HepG2 (cell line): ENCODE results near the gene CDHR5. TPM values are rescaled to one million over a fixed set of nuclear protein-coding genes. Genes with fewer than 3 reads are reported as not detected.
A peak's percentile ranks its signal among the peaks of the same experiment; 100 is the strongest.

Experiments used
- CBX5 ChIP-seq: sonication (generic); formaldehyde crosslinking; IDR thresholded peaks from 2 replicates; pipeline ENCODE4 v1.4.0; 2020; ENCODE audit warnings: missing genetic modification reagents, borderline replicate concordance
- HNRNPK ChIP-seq: fragments of 200-400 bp; formaldehyde crosslinking; IDR thresholded peaks from 2 replicates; pipeline ENCODE4 v1.6.1; 2018; ENCODE audit warnings: low read length, low read depth, moderate library complexity, mild to moderate bottlenecking; ENCODE audit not compliant: poor library complexity, severe bottlenecking
- IKZF4 ChIP-seq: sonication (generic); formaldehyde crosslinking; IDR thresholded peaks from 2 replicates; pipeline ENCODE4 v1.5.1; 2020; ENCODE audit warnings: borderline replicate concordance, mild to moderate bottlenecking, low read depth, missing genetic modification reagents; ENCODE audit errors: not compliant biosample characterization
- KAT8 ChIP-seq: IDR thresholded peaks from 2 replicates; pipeline ENCODE4 v1.6.1; 2016; ENCODE audit warnings: missing genetic modification reagents, missing compliant biosample characterization
- KDM1A ChIP-seq: IDR thresholded peaks from 2 replicates; pipeline ENCODE4 v1.6.1; 2016; ENCODE audit warnings: missing compliant biosample characterization
- KLF15 ChIP-seq: sonication (generic); formaldehyde crosslinking; IDR thresholded peaks from 2 replicates; pipeline ENCODE4 v1.8.1; 2023; ENCODE audit warnings: borderline replicate concordance, mild to moderate bottlenecking, inconsistent platforms, missing genetic modification reagents, mixed read lengths
- SALL1 ChIP-seq: sonication (generic); formaldehyde crosslinking; IDR thresholded peaks from 2 replicates; pipeline ENCODE4 v1.8.0; 2022; ENCODE audit warnings: mild to moderate bottlenecking, missing genetic modification reagents
- SP2 ChIP-seq: sonication (generic); formaldehyde crosslinking; IDR thresholded peaks from 2 replicates; pipeline ENCODE4 v1.5.1; 2020; ENCODE audit warnings: mild to moderate bottlenecking, missing genetic modification reagents
- YEATS4 ChIP-seq: sonication (generic); formaldehyde crosslinking; IDR thresholded peaks from 2 replicates; pipeline ENCODE4 v1.4.0; 2020; ENCODE audit warnings: missing genetic modification reagents, borderline replicate concordance
- ZIK1 ChIP-seq: sonication (generic); formaldehyde crosslinking; IDR thresholded peaks from 2 replicates; pipeline ENCODE4 v1.5.0; 2020; ENCODE audit warnings: mild to moderate bottlenecking, low read depth, missing genetic modification reagents, borderline replicate concordance
- ZNF430 ChIP-seq: sonication (generic); formaldehyde crosslinking; IDR thresholded peaks from 2 replicates; pipeline ENCODE4 v1.9.0; 2021; ENCODE audit warnings: mild to moderate bottlenecking, missing genetic modification reagents
- ZNF577 ChIP-seq: sonication (generic); formaldehyde crosslinking; IDR thresholded peaks from 2 replicates; pipeline ENCODE4 v1.4.0; 2020; ENCODE audit warnings: mild to moderate bottlenecking, low read depth, missing genetic modification reagents, borderline replicate concordance
- polyA plus RNA-seq, 8 experiments: library from polyadenylated mRNA; depleted of rRNA in 3 of 8; stranded (reverse) in 7 of 8; unstranded in 1 of 8; fragments of >200 nt; fragmentation: Illumina TruSeq in 4 of 8; extraction: Trizol in 4 of 8; gene quantifications; 2 replicates each; pipeline versions ENCODE4 v1.2.1 to v1.2.3, GENCODE V29; 2011 to 2016; ENCODE audit warnings: low read depth in 4 of 8, missing spikeins in 1 of 8, mixed read lengths in 1 of 8; ENCODE audit not compliant: insufficient read depth in 1 of 8
- total RNA-seq, 5 experiments: library from RNA; depleted of rRNA; stranded (reverse); fragments of >200 nt; fragmentation: Illumina TruSeq; extraction: Trizol; gene quantifications; 2 replicates each; pipeline ENCODE4 v1.2.3, GENCODE V29; 2016; ENCODE audit warnings: low read depth in 1 of 5
- TF ChIP-seq, protein P1 (sequence below): sonication (generic); formaldehyde crosslinking; IDR thresholded peaks from 2 replicates; pipeline ENCODE4 v1.4.0; 2020; ENCODE audit warnings: low read depth, missing genetic modification reagents
- TF ChIP-seq, protein P2 (sequence below): sonication (generic); formaldehyde crosslinking; conservative IDR thresholded peaks from 2 replicates; pipeline ENCODE4 v1.4.0; 2020; ENCODE audit warnings: missing genetic modification reagents
- TF ChIP-seq, protein P3 (sequence below): sonication (generic); formaldehyde crosslinking; IDR thresholded peaks from 2 replicates; pipeline ENCODE4 v1.4.0; 2020; ENCODE audit warnings: missing genetic modification reagents, borderline replicate concordance
- TF ChIP-seq, protein P4 (sequence below): sonication (generic); formaldehyde crosslinking; IDR thresholded peaks from 2 replicates; pipeline ENCODE4 v1.9.0; 2021; ENCODE audit warnings: missing genetic modification reagents, borderline replicate concordance

The CDHR5 gene
- total and polyA plus RNA-seq, 2 of the 13 experiments (the other 11 are each of a cell fraction or from before 2014, with no cell fraction given) = 0.46 to 0.71 TPM

DNA sequence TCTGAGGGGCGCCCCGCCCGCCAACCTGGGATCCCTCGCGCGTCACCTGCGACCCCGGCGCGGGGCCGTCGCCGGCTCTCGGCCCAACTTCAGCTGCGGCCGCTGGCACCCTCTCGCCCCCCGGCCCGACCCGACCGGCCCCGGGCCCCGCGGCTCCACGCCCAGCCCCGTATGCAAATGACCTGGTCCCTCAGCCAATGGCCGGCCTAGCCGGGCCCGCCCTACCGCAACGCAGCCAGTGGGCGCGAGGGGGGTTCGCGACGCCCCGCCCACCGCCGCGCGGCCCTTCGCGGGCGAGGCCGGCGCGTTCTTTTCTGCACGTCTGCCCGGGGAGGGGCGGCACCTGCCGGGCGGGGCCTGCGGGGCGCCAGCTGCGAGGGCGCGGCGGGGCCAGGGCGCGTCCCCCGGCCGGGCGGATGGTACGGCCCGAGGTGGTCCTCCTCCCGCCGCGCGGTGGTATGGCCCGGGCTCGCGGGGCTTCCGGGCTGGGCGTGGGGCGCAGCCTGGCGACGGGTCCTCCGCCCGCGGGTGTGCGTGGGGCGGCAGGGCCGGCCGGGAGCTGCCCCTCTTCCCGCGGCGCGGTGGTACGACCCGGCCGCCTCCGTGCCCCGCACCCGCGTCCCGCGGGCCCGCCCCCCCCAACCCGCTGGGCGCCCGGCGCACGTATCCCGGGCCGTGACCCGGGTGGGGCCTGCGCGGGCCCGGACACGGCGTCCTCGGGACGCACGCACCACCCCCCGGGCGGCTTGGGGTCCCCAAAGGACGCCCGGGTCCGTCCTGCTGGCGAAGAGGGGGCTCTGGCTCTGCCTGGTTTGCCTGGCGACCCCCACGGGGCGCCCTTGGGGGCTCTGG lies 56.2 kb downstream of the CDHR5 start (continued):
- TF ChIP-seq, protein P1, sequence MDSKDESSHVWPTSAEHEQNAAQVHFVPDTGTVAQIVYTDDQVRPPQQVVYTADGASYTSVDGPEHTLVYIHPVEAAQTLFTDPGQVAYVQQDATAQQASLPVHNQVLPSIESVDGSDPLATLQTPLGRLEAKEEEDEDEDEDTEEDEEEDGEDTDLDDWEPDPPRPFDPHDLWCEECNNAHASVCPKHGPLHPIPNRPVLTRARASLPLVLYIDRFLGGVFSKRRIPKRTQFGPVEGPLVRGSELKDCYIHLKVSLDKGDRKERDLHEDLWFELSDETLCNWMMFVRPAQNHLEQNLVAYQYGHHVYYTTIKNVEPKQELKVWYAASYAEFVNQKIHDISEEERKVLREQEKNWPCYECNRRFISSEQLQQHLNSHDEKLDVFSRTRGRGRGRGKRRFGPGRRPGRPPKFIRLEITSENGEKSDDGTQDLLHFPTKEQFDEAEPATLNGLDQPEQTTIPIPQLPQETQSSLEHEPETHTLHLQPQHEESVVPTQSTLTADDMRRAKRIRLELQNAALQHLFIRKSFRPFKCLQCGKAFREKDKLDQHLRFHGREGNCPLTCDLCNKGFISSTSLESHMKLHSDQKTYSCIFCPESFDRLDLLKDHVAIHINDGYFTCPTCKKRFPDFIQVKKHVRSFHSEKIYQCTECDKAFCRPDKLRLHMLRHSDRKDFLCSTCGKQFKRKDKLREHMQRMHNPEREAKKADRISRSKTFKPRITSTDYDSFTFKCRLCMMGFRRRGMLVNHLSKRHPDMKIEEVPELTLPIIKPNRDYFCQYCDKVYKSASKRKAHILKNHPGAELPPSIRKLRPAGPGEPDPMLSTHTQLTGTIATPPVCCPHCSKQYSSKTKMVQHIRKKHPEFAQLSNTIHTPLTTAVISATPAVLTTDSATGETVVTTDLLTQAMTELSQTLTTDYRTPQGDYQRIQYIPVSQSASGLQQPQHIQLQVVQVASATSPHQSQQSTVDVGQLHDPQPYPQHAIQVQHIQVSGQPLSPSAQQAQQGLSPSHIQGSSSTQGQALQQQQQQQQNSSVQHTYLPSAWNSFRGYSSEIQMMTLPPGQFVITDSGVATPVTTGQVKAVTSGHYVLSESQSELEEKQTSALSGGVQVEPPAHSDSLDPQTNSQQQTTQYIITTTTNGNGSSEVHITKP (CRISPR knock-in tag) = peak; percentile 97
- TF ChIP-seq, protein P2, sequence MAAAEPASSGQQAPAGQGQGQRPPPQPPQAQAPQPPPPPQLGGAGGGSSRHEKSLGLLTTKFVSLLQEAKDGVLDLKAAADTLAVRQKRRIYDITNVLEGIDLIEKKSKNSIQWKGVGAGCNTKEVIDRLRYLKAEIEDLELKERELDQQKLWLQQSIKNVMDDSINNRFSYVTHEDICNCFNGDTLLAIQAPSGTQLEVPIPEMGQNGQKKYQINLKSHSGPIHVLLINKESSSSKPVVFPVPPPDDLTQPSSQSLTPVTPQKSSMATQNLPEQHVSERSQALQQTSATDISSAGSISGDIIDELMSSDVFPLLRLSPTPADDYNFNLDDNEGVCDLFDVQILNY (CRISPR knock-in tag) = 0 out of 2 replicates have a peak, but pooled peaks have one; percentile 7
- no peak for TF ChIP-seq KLF15 (CRISPR knock-in tag)
- peak; percentile 82 for TF ChIP-seq YEATS4 (CRISPR knock-in tag)
- TF ChIP-seq KAT8 (CRISPR knock-in tag) = no peak
- TF ChIP-seq ZNF577 (CRISPR knock-in tag) = no peak
- no peak for TF ChIP-seq KDM1A (CRISPR knock-in tag)
- TF ChIP-seq, protein P3, sequence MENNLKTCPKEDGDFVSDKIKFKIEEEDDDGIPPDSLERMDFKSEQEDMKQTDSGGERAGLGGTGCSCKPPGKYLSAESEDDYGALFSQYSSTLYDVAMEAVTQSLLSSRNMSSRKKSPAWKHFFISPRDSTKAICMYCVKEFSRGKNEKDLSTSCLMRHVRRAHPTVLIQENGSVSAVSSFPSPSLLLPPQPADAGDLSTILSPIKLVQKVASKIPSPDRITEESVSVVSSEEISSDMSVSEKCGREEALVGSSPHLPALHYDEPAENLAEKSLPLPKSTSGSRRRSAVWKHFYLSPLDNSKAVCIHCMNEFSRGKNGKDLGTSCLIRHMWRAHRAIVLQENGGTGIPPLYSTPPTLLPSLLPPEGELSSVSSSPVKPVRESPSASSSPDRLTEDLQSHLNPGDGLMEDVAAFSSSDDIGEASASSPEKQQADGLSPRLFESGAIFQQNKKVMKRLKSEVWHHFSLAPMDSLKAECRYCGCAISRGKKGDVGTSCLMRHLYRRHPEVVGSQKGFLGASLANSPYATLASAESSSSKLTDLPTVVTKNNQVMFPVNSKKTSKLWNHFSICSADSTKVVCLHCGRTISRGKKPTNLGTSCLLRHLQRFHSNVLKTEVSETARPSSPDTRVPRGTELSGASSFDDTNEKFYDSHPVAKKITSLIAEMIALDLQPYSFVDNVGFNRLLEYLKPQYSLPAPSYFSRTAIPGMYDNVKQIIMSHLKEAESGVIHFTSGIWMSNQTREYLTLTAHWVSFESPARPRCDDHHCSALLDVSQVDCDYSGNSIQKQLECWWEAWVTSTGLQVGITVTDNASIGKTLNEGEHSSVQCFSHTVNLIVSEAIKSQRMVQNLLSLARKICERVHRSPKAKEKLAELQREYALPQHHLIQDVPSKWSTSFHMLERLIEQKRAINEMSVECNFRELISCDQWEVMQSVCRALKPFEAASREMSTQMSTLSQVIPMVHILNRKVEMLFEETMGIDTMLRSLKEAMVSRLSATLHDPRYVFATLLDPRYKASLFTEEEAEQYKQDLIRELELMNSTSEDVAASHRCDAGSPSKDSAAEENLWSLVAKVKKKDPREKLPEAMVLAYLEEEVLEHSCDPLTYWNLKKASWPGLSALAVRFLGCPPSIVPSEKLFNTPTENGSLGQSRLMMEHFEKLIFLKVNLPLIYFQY (CRISPR knock-in tag) = peak; percentile 80; the same call in 1 of the 2 replicates
- TF ChIP-seq SALL1 = peak; percentile 33; the same call in 1 of the 2 replicates
- no peak for TF ChIP-seq ZNF430
- peak; percentile 59; the same call in 1 of the 2 replicates for TF ChIP-seq ZIK1 (CRISPR knock-in tag)
- TF ChIP-seq HNRNPK = no peak
- TF ChIP-seq CBX5 (CRISPR knock-in tag) = no peak
- peak; percentile 80 for TF ChIP-seq SP2
- no peak for TF ChIP-seq IKZF4 (CRISPR knock-in tag)
- TF ChIP-seq, protein P4, sequence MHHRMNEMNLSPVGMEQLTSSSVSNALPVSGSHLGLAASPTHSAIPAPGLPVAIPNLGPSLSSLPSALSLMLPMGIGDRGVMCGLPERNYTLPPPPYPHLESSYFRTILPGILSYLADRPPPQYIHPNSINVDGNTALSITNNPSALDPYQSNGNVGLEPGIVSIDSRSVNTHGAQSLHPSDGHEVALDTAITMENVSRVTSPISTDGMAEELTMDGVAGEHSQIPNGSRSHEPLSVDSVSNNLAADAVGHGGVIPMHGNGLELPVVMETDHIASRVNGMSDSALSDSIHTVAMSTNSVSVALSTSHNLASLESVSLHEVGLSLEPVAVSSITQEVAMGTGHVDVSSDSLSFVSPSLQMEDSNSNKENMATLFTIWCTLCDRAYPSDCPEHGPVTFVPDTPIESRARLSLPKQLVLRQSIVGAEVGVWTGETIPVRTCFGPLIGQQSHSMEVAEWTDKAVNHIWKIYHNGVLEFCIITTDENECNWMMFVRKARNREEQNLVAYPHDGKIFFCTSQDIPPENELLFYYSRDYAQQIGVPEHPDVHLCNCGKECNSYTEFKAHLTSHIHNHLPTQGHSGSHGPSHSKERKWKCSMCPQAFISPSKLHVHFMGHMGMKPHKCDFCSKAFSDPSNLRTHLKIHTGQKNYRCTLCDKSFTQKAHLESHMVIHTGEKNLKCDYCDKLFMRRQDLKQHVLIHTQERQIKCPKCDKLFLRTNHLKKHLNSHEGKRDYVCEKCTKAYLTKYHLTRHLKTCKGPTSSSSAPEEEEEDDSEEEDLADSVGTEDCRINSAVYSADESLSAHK (CRISPR knock-in tag) = no peak
